Fibroblast of skin of left quadriceps (primary cell): ENCODE measurements around the gene PARD3B.

Source experiments
- DNase-seq, 2 experiments: peaks; one replicate each; pipeline ENCODE4 v3.0.0-alpha.2; 2013; ENCODE audit warnings: low read depth in 2 of 2

The PARD3B gene

DNA sequence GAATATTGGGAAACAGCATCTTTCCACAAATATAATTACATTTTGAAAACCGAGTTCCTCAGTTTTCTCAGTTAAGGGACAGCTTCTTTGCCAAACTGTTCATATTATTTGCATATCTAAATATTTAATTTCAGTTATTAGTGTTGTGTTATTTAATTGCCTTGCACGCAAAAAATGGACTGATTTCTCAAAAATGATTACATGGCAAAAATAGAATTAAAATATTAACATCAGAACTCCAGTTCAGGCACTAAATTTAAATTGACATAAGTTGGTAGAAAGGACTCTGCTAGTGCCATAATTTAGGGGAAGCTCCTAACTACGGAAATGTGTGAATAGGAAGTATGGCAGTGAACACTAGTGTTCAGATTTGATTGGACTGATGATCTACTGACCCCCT is 209.6 kb downstream of the PARD3B start:
- DNase-seq: no peak

DNA sequence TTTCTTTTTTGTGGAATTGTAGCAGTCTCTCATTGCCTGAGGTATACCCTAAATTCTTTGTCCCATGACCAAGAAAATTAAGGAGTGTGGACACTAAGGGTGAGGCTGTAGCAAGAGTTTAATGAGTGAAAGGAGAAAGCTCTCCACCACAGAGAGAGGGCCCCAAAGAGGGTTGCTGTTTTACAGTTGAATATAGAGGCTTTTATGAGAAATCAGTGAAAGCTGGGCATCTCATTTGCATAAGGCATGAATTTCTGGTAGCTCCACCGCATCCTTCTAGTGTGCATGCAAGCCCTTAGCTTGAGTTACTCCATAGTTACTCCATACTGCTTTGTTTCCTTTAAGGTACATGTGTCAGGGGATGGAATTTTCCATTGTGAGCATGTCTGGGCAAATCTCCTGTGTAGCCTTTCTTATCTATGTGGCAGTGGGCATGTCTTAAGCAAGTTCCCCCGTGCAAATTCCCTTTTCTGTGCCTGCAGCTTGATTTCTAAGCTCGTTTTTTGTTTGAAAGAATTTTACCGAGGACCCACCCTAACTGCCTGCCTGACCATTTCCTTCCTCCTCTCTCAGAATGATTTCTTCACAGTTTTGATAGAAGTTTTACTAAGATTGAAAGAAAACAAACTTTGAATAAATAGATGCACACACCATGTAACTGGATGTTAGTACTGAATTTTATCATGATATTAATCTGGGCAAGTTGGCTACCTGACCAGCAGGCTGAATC is 218.9 kb downstream of the PARD3B start:
- DNase-seq: no peak

DNA sequence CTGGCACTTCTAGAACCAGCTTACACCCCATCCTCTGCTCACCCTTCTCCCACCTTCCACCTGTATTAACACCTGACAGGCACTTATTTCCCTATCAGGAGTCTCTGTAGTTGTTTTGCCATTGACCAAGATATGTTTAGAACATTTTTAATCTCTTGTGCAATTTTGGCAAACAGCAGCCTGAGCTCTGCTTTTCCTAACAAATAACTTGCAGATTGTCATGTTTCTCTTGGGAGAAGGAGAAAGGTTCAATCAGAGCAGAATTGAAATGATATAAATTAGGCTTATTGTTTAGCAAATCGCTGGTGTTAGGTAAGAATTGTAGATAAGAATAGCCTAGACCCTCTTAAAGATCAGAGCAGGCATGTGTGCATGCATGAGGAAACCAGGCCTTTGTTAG is 225.5 kb downstream of the PARD3B start:
- DNase-seq: no peak

DNA sequence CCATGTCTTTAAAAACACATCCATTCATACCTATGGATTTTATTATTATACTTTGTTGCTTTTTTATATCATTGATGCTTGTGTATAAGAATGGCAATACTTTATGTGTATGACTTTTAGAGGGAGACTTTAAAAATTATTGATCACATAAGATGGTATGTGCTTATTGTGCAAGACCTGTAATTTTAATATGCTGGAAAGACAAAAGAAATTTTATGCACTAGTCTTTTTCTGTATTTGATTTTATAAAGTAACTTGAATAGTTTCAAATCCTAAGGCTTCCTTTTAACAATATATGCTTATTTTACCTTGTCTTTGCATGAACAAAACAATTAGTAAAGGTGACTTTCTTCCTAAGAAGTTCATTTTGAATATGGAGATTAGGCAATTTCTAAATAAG is 226.4 kb downstream of the PARD3B start:
- no peak for DNase-seq

DNA sequence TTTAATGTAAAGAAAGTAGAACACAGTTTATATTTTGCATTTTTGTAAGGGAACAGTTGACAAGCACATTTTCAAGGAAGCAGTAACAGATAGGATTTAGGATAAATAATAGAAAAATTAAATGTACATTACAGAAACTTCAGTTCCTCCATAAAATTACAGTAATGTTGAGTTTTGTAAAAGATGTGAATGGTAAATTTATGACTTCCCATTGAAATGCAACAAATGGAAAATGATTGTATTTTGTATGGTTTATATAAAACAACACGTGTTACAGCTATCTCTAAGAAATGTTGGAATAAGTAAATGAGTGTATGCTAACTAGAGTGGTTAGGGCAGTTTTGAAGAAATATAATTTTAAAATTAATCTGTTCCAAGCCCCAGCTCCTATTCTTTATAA is 227.3 kb downstream of the PARD3B start:
- no peak for DNase-seq

DNA sequence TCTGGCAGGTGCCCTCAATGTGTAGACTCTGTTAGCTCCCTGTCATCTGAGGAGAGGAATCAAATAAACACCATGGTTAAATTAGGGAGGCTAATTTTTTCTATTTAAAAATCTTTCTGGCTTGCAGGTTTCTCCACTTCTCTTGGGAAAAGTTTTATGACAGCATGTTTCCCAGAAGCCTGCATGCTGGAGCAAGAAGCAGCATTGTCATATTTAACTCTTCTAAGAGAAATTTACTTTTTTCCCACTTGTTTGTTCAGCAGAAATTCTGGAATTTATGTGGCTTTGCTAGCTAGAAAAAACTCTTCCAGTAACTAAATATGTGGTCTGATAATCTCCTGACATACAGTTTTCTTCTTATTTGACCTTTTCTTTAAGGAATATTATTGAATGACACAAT is 230.5 kb downstream of the PARD3B start:
- DNase-seq: no peak

DNA sequence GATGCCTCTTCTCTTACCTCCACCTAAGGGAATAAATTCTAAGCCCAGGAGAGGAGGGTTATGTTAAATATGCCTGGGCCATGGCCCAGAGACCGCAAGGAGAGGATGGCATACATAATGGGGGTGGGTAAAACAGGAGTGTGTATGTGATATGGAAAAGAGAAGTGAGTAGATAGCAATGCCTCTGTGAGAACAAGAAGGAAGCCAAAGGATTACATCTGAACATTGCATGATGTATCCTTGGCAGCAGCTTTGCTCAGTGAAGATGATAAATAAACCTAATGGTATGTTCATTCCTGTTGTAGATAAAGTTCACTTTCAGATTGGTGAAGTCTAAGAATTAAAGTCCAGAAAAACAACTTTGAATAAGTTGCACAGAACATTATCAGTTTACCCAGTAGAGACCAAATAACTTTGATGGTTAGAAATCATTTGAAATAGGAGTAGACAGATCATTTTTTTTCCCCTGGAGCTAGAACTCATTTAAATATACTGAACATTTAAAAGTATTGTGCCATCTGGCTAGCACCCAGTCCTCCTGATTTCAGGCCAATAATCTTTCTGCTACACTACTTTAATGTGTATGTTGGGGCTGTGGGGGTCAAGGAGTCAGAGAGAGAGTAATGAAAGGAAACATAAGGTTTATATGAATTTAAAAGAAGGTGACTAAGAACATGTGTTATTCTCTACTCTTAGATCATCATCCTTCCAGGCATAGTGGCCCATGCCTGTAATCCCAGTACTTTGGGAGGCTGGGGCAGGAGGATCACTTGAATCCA is 231.7 kb downstream of the PARD3B start:
- DNase-seq: no peak

DNA sequence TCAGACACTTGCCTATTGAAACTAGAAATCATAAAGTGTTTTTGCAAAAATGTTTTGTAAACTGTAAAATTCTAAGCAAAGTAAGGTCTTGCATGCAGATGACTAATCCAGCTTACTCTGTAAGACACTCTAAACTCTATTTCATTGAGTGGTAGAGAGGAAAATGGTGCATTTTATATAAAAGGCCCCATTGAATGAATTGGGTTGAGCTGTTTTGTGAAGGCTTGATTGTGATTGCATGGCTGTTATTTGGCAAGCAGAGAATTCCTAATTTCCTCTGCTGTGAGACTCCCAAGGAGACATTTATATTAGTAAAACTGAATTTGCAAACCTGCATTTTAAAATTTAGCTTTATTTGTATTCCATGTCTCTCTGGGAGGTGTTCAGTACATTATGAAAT is 234.5 kb downstream of the PARD3B start:
- no peak for DNase-seq

DNA sequence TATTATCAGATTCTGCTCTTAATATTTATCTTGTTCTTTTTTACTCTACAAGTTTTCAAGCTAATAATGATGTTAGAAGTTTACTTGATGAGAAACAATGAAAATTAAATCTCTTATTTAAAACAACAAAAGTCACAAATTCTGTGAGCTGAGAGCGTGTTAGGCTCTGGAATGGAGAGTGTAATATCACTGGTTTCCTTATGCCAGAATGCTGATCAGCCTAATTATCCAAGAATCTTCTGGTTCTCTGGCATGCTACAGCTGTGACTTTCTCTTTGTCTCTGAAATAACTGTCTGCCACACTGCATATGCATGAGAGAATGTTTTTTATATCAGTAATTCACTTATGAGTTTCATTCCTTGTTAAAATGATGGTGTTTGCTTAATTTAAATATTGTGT is 236.7 kb downstream of the PARD3B start:
- no peak for DNase-seq

DNA sequence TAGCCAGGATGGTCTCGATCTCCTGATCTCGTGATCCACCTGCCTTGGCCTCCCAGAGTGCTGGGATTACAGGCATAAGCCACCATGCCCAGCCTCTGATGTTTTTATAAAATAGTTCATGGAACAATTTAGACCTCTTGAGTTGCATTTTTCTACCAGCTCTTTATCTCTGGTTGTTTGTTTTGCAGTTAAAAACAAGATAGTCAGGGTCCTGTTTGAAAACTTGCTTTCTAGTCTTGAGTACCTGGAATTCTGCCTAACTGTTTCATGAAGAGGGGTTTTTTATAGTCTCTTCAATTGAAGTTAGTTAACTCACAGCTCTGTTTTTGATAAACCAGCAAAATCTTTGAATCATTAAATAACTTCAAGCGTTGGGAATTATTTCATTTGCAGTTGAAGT is 244.8 kb downstream of the PARD3B start:
- no peak for DNase-seq

DNA sequence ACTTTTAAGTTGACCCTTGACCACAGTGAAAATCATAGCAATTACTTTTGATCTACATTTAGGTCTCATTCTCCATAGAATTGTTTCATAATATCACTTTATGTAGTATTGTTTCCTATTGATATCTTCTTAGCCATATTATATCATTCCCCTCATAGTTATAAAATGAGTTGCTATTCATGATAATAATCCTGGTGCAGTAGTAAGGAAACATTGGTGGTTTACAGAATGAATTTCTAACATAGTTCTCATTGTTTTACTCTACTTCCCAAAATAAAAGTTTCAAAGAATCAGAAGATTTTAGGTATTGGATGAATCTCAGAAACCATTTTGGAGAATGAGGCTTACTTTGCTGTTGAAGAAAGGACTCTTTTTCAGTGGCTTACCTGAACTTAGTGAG is 246.0 kb downstream of the PARD3B start:
- no peak for DNase-seq

DNA sequence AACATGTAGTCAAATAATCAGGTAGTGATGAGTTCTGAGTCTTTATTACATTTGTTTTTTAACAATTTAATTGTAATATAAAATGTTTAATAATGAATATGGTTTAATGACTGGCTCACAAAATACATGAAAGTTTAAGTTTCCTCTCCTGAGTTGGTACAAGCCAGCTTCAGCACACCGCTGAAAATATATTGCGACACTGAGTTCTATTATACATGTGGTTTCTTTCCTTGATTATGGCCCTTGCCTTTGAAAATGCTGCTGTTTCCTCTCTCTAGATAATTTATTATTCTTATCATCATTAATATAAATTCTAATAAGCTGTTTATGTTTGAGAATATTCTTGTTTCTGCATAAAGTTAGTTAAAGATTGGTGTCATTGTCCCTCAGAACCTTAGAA is 249.3 kb downstream of the PARD3B start:
- DNase-seq: no peak

DNA sequence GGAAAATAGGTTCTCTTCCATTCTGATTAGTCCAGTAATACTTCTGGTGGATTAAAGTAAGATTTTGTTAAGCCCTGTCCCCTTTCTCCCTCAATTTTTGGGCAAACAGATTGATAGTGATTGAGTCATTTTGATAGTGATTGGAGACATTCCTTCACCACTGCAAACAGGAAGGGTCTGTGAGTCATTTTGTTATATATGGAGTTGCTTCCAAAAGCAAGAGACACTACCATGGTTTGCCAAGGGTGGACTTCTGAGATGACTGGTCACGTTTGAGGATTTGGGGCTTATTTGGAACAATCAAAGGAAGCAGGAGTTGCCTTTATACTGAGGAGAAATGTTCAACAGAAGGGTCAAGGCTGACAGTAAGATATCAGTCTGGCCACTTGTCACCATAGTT is 249.9 kb downstream of the PARD3B start:
- no peak for DNase-seq

DNA sequence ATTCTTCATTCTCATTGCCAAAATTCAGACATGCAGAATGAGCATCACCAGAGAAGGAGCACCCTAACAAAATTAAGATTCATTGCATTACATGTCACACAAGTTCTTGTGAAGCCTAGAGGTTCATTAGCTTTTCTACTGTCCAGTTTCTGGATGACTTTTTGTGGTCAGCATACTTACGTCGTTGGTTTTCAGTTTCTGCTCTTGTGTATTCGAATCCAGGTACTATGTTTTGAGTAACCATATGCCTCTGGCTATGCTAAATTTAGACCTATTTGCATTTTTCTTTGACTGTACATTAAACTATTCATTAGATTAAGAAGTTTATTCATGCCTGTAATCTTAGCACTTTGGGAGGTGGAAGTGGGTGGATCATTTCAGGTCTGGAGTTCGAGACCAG is 251.3 kb downstream of the PARD3B start:
- no peak for DNase-seq

DNA sequence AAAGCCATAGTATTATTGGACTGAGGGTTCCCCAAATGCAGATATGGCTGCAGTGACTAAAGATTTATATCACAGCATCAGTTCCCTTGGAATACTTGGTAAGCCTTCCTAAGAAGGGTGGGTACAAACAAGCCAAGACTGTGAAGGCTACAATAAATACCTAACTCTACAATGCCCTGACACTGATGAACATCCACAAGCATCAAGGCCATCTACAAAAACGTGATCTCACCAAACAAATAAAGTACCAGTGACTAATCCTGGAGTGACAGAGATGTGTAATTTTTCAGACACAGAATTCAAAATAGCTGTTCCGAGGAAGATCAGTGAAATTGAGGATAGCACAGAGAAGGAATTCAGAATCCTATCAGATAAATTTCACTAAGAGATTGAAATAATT is 254.5 kb downstream of the PARD3B start:
- no peak for DNase-seq

DNA sequence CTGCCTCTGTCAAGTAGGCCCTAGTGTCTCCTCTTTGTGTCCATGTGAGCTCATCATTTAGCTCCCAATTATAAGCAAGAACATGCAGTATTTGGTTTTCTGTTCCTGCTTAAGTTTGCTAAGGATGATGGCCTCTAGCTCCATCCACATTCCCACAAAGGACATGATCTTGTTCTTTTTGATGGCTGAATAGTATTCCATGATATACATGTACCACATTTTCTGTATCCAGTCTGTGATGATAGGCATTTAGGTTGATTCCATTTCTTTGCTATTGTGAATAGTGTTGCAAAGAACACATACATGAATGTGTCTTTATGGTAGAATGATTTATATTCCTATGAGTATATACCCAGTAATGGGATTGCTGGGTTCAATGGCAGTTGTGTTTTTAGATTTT is 263.2 kb downstream of the PARD3B start:
- no peak for DNase-seq

DNA sequence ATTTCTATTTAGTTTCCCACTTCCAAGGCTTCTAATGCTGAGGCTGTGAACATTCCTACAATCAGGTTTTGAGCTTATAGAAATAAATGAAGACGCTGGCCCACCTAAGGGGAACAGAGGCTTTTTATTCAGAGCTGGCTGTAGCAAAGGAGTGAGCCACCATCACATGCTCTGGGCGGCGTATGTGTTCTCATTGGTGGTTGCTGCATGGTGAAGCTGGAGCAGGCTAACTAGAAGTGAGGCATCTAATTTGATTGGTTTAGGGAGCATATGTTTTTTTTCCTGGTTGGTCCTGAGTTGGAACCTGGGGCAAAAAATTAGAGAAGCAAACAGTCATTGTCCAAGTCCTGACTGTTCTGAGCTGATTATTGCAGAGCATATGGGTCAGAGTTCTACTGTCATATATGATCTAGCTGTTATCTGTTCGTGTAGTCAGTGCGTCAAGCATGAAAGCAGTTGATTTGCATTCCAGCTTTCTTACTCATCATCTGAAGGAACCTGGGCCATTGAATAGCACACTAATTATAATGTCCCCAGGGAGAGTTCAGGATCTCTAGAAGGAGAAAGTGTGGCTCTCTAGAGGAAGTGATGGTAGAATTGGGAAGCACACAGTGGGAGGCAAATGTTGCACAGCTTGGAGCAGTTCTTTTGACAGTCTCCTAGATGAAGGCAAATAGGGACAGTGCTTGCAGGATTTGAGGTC is 279.6 kb downstream of the PARD3B start:
- no peak for DNase-seq

DNA sequence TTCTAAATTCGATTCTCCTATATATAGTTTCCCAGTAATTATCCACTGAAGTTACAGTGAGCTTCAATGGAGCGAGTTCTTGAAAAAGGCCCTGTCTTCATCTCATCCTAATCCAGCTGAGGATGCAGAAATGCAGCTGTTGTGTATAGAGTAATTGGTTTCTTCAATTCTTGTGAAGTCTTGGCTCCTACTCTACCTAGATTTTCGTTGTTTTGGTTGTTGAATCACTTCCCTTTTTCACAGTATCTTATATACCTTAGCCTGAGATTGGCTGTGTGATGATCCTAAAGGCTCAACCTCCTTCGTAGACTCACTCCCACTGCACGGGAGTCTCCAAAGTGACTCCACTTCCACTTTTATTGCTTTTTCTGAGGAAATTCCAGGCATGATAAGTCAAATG is 280.4 kb downstream of the PARD3B start:
- no peak for DNase-seq

DNA sequence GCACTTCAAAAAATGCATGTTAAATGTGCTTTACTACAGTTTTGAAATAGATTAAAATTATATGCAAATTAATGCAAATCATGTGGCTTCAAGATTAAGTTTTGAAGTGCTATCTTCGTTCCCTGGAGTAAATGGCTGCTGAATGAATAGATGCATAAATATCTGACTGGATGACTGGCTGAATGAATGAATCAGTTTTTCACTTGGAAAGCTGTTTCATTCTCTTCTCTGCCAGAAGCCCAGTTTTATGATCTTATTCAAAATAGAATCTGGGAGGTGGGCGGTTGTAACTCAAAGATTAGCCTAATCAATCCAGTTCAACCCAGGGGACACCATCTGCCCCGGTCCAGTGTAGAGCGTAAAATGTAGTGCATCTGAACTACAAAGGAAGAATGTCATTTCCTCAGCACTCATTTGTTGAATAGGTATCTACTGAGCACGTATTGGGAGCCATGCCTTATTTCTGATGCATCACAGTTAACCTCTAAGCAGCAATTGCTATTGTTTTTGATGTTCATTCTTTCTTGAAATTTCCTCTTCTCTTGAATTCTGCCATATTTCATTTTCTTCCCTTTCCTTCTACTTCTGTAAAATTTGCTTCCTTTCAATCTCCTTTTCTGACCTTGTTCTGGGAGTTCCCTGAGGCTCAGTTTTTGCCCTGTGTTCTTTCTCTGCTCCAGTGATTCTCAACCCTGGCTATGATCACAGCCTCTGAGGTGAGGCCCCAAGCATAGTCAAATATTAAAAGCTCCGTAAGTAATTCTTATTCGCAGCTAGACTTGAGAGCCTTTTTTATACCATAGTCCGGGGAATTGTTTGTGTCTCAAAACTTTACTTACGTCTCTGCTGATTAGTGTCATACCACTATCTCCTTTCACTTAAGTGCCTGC is 282.7 kb downstream of the PARD3B start:
- no peak for DNase-seq

DNA sequence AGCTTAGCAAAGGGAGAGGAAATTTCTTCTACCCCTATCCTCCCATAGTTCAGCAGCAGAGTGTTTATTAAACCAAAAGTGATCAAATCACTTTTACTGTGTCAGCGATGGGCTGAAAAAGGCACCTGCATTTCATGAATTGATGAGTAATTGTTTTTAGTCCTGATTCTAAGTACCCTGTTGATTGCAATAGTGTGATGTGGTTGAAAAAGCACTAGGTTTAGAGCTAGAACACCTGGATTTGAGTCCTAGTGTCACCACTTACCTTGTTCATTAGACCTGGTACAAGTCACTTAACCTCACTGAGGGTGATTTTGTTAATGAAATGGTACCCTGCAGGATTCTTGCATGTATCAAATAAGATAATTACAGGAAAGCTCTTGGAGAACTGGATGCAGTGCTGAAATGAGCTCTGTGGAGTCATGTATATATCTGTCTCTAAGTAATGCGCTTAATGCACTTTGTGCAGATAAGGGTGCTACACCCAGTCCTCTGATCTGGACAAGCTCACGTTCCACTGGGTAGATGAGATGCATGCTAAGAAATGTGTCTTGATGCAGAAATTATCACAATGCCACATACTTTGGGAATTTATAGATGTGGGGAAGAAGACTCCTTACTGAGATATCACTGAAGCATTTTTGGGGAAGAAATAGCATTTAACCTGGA is 289.6 kb downstream of the PARD3B start:
- no peak for DNase-seq

DNA sequence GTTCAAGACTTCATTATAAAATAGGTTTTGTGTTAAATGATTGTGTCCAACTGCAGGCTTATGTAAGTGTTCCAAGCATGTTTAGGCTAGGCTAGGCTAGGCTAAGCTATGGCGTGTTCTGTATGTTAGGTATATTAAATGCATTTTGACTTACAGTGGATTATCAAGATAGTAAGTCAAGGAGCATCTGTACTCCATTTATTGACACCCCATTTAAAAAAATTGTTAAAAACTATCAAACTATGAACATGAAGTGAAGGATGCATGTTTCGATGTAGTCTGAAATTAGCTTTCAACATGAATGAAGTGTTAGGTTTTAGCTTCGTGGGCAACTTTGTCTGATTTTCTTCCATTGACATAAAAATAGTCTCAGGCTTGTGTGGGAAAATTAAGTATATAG is 290.5 kb downstream of the PARD3B start:
- DNase-seq: no peak
